Effector CD8-positive, alpha-beta T cell (primary cell): Measurements from ENCODE around the gene GOLGA1.
"Not testable (repeated sequence)": the region's sequence is repeated elsewhere in the genome, so short reads cannot be mapped to it uniquely, and the experiment has no call there.

ENCODE experiments used
- DNase-seq: peaks from one replicate; lab custom pipeline; 2025; lab: John Stamatoyannopoulos, UW
- total RNA-seq, 4 experiments: gene quantifications; one replicate each; lab custom pipeline; 2026; lab: John Stamatoyannopoulos, UW

Gene GOLGA1, protein sequence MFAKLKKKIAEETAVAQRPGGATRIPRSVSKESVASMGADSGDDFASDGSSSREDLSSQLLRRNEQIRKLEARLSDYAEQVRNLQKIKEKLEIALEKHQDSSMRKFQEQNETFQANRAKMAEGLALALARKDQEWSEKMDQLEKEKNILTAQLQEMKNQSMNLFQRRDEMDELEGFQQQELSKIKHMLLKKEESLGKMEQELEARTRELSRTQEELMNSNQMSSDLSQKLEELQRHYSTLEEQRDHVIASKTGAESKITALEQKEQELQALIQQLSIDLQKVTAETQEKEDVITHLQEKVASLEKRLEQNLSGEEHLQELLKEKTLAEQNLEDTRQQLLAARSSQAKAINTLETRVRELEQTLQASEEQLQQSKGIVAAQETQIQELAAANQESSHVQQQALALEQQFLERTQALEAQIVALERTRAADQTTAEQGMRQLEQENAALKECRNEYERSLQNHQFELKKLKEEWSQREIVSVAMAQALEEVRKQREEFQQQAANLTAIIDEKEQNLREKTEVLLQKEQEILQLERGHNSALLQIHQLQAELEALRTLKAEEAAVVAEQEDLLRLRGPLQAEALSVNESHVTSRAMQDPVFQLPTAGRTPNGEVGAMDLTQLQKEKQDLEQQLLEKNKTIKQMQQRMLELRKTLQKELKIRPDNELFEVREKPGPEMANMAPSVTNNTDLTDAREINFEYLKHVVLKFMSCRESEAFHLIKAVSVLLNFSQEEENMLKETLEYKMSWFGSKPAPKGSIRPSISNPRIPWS
- total RNA-seq = 38.2 to 50.0 (median 44.5) reads per million in 4 experiments

- peak; percentile 88 for DNase-seq
Measured at GRCh38 chr9:124940894-124941678, at the start of gene GOLGA1. Gene GOLGA1 (minus strand): TSS chr9:124941083. CDS start chr9:124938711, 2,372 bp downstream.

- no peak for DNase-seq
Measured at GRCh38 chr9:124983698-124984097, 42.8 kb upstream of the GOLGA1 start.

DNA sequence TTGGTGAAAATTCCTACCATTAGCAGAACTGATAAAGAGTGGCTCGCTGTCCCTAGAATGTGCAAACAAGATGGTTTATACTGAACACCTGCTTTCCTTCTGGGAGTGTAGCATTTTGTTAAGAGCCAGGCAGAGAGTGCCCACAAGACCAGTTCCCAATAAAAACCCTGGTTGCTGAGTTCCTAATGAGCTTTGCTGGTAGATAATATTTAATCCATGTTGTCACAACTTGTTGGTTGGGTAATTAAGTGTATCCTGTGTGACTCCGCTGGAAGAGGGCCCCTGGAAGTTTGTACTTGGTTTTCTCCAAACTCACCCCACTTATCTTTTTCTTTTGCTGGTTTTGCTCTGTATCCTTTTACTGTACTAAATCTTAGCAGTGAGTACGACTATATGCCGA lies 39.5 kb upstream of the GOLGA1 start:
- DNase-seq = no peak

DNA sequence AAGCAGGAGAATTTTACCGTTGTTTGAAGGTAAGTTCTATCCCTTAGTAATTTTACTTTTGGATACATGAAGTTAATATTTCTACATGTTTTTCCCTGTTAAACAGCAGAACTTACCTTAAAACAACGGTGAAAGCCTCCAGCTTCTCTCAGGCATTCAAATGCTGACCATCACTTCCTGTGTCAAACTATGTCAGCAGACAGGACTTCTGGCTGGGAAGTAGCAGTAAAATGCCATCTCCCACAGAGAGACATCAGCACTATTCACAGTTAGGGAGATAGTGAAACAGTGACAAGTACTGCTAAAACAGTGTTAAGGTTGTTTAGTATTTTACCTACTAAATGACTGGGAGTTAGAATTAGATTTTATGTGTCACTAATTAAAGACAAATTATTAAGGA lies 34.2 kb upstream of the GOLGA1 start:
- no peak for DNase-seq

DNA sequence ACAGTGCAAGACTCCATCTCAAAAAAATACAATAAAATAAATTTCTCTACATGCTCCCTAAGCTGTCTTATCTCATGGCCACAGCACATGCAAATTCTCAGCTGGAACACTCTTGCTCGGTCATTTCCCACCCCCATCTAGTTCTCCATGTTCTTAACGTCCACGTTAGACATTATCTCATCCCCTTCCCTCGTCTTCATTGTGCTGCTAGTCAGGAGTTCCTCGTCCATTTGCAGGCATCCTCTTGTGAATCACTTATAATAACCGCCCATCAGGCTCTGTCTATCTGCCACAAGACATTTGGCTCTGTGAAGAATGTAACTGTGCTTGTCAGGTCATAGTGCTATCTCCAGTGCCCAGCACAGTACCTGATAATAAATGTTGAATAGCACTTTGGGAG lies 32.9 kb upstream of the GOLGA1 start:
- DNase-seq = no peak

GRCh38 chr9:124972241-124972770 lies 31.4 kb upstream of the GOLGA1 start:
- DNase-seq = no peak

GRCh38 chr9:124969401-124969800 lies 28.5 kb upstream of the GOLGA1 start:
- no peak for DNase-seq

GRCh38 chr9:124968238-124968637 lies 27.4 kb upstream of the GOLGA1 start:
- no peak for DNase-seq

DNA sequence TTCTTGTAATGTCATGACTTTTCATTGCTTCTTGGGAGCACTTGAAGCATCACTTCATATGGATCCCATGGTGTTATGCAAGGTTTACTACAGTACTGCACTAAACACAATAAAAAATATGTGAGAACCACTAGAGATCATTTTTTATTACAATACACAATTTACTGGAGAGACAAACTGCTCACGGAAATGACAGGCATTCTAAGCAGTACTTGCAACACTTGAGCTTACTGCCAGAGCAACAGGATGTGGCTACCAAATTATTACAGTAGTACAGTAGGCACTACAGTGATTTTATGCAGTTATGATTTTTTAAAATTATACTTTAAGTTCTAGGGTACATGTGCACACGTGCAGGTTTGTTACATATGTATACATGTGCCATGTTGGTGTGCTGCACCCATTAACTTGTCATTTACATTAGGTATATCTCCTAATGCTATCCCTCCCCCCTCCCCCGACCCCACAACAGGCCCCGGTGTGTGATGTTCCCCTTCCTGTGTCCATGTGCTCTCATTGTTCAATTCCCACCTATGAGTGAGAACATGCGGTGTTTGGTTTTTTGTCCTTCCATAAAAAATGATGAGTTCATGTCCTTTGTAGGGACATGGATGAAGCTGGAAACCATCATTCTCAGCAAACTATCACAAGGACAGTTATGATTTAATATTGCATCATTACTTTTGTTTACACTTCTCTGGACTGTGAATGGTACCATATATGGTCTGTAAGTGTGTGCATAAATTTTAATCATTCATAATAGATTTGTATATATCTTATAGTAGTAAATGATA lies 25.1 kb upstream of the GOLGA1 start:
- not testable (repeated sequence) for DNase-seq

- DNase-seq = no peak
Measured at GRCh38 chr9:124964604-124965003, 23.7 kb upstream of the GOLGA1 start.

GRCh38 chr9:124964056-124964455 lies 23.2 kb upstream of the GOLGA1 start:
- no peak for DNase-seq

DNA sequence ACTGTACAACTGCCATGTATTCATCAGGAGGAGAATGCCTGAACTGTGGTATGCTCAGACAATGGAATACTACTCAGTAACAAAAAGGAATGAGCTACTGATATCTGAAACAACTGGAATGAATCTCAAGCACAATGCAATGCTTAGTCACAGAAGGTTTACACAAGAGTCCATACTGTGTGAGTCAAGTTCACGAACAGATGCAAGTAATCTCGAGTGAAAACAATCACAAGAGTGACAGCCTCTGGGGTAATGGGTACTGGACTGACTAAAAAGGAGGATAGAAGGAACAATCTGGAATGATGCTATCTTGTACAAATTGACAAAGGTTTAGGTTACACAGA lies 19.5 kb upstream of the GOLGA1 start:
- DNase-seq = no peak

DNA sequence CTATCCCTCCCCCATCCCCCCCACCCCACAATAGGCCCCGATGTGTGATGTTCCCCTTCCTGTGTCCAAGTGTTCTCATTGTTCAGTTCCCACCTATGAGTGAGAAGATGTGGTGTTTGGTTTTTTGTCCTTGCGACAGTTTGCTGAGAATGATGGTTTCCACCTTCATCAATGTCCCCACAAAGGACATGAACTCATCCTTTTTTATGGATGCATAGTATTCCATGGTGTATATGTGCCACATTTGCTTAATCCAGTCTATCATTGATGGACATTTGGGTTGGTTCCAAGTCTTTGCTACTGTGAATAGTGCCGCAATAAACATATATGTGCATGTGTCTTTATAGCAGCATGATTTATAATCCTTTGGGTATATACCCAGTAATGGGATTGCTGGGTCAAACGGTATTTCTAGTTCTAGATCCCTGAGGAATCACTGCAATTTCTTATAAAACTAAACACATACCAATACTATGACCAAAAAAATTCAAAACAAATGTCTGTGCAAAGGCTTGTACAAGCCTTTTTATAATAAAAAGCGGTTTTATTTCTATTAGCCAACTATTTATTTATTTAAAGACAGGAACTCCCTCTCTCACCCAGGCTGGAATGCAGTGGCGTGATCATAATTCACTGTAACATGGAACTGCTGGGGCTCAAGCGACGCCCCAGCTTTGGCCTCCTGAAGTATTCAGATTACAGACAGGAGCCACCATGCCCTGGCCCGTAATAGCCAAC lies 19.0 kb upstream of the GOLGA1 start:
- DNase-seq = not testable (repeated sequence)

GRCh38 chr9:124954255-124954654 lies 13.4 kb upstream of the GOLGA1 start:
- DNase-seq = no peak

GRCh38 chr9:124950050-124950718 lies 9.3 kb upstream of the GOLGA1 start:
- DNase-seq = no peak

GRCh38 chr9:124949387-124949786 lies 8.5 kb upstream of the GOLGA1 start:
- no peak for DNase-seq

- DNase-seq = no peak
Measured at GRCh38 chr9:124947727-124948391, 7.0 kb upstream of the GOLGA1 start.

- DNase-seq = no peak
Measured at GRCh38 chr9:124946167-124946566, 5.3 kb upstream of the GOLGA1 start.
